ENCODE measurements around the gene CDC14B. TPM values are rescaled to one million over a fixed set of nuclear protein-coding genes. Genes with fewer than 3 reads are reported as not detected.
"Not testable (repeated sequence)": the region's sequence is repeated elsewhere in the genome, so short reads cannot be mapped to it uniquely, and the experiment has no call there.

Gene CDC14B
- total RNA-seq, 4 donors from 2014 or later, result 9.7 to 40.5 (median 20.6) TPM

GRCh38 chr9:96618209-96619123, 1.2 kb downstream of the CDC14B start:
- H3K4me1 ChIP-seq, result no peaks in the 10 kb centered on the region
- no peaks in the 10 kb centered on the region for H3K27me3 ChIP-seq
- intact Hi-C loops (cut with DNase I; ENCODE audit: low total_unique reads), result no loop called here
- TF ChIP-seq CTCF (IDR thresholded peaks at IDR 0.05), result no peak
- TF ChIP-seq POLR2A (IDR thresholded peaks at IDR 0.05), result no peak
- no peaks in the 10 kb centered on the region for H3K36me3 ChIP-seq
- peak overlapping the region; percentile 61 to 66 for H3K27ac ChIP-seq
- H3K4me3 ChIP-seq, result peak overlapping the region; percentile 34 to 68
- peak in 1 of 2 donors; percentile 36 for DNase-seq
- H3K9me3 ChIP-seq, result no peaks in the 10 kb centered on the region

GRCh38 chr9:96617439-96618185, 2.0 kb downstream of the CDC14B start:
- Histone ChIP-seq H3K4me1 (no peaks in the 10 kb centered on the region), H3K9me3 (no peaks in the 10 kb centered on the region), H3K27me3 (no peaks in the 10 kb centered on the region), H3K36me3 (no peaks in the 10 kb centered on the region), H3K27ac (no peak overlapping the region), H3K4me3 (no peak overlapping the region)
- intact Hi-C loops (cut with DNase I; ENCODE audit: low total_unique reads), result no loop called here
- no peak for TF ChIP-seq CTCF (IDR thresholded peaks at IDR 0.05)
- no peak for TF ChIP-seq POLR2A (IDR thresholded peaks at IDR 0.05)
- no peak for DNase-seq

- no peak overlapping the region for H3K4me3 ChIP-seq
- no peaks in the 10 kb centered on the region for H3K4me1 ChIP-seq
- TF ChIP-seq CTCF (IDR thresholded peaks at IDR 0.05) (no peak), POLR2A (IDR thresholded peaks at IDR 0.05) (no peak)
- no peak overlapping the region for H3K27ac ChIP-seq
- no peaks in the 10 kb centered on the region for H3K36me3 ChIP-seq
- intact Hi-C loops (cut with DNase I; ENCODE audit: low total_unique reads), result no loop called here
- no peak for DNase-seq
- no peaks in the 10 kb centered on the region for H3K27me3 ChIP-seq
- no peaks in the 10 kb centered on the region for H3K9me3 ChIP-seq
Measured at GRCh38 chr9:96616817-96617438, 2.7 kb downstream of the CDC14B start.

- DNase-seq, result no peak
- Histone ChIP-seq H3K27me3 (no peaks in the 10 kb centered on the region), H3K36me3 (no peaks in the 10 kb centered on the region), H3K4me1 (no peaks in the 10 kb centered on the region), H3K9me3 (no peaks in the 10 kb centered on the region), H3K27ac (no peak overlapping the region), H3K4me3 (no peak overlapping the region)
- intact Hi-C loops (cut with DNase I; ENCODE audit: low total_unique reads), result no loop called here
- no peak for TF ChIP-seq CTCF (IDR thresholded peaks at IDR 0.05)
- no peak for TF ChIP-seq POLR2A (IDR thresholded peaks at IDR 0.05)
Measured at GRCh38 chr9:96615411-96615810, 4.2 kb downstream of the CDC14B start.

- not testable (repeated sequence) for H3K4me1 ChIP-seq, H3K36me3 ChIP-seq
Measured at GRCh38 chr9:96614664-96615063, 5.0 kb downstream of the CDC14B start.

More at GRCh38 chr9:96614664-96615063, 5.0 kb downstream of the CDC14B start:
- DNase-seq; H3K27ac ChIP-seq; H3K4me3 ChIP-seq; H3K27me3 ChIP-seq; H3K9me3 ChIP-seq; intact Hi-C loops (cut with DNase I; ENCODE audit: low total_unique reads): not testable (repeated sequence)
